IPS-18a (cell line): ENCODE results near the gene GAS7.
"Not testable (repeated sequence)": the region's sequence is repeated elsewhere in the genome, so short reads cannot be mapped to it uniquely, and the experiment has no call there.

Source experiments
- H3K27ac ChIP-seq: one replicate; pipeline ENCODE4 v1.5.1; 2013; ENCODE audit warnings: low read length
- H3K27me3 ChIP-seq: one replicate; pipeline ENCODE4 v1.6.1; 2013; ENCODE audit warnings: mild to moderate bottlenecking, low read length; ENCODE audit not compliant: control insufficient read depth, insufficient read depth
- H3K36me3 ChIP-seq: one replicate; pipeline ENCODE4 v1.6.1; 2013; ENCODE audit warnings: low read depth, low read length; ENCODE audit not compliant: control insufficient read depth
- H3K4me1 ChIP-seq: one replicate; pipeline ENCODE4 v1.6.1; 2013; ENCODE audit warnings: low read depth, low read length; ENCODE audit not compliant: control insufficient read depth
- H3K4me3 ChIP-seq: one replicate; pipeline ENCODE4 v1.5.1; 2013; ENCODE audit warnings: low read length
- H3K9ac ChIP-seq: one replicate; pipeline ENCODE4 v1.6.1; 2013; ENCODE audit warnings: mild to moderate bottlenecking, low read length, moderate library complexity
- H3K9me3 ChIP-seq: one replicate; pipeline ENCODE4 v1.6.1; 2013; ENCODE audit warnings: low read depth, low read length; ENCODE audit not compliant: control insufficient read depth

The GAS7 gene

DNA sequence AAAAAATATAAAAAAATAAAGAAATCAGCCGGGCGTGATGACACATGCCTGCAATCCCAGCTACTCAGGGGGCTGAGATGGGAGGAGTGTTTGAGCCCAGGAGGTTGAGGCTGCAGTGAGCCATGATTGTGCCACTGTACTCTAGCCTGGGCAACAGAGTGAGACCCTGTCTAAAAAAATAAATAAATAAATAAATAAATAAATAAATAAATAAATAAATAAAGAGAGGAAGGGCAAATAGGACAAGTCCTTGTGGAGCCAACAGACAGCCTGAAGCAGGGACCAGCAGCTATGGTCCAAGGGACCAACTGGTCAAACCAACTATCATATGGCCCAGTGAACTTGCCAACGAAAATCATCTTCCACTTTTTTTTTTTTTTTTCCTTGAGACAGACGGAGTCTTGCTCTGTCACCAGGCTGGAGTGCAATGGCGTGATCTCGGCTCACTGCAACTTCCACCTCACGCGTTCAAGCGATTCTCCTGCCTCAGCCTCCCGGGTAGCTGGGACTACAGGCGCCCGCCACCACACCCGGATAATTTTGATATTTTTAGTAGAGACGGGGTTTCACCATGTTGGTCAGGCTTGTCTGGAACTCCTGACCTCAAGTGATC, 181.3 kb downstream of the GAS7 start:
- not testable (repeated sequence) for H3K9ac ChIP-seq, H3K4me3 ChIP-seq, H3K27ac ChIP-seq, H3K9me3 ChIP-seq, H3K4me1 ChIP-seq, H3K36me3 ChIP-seq, H3K27me3 ChIP-seq

DNA sequence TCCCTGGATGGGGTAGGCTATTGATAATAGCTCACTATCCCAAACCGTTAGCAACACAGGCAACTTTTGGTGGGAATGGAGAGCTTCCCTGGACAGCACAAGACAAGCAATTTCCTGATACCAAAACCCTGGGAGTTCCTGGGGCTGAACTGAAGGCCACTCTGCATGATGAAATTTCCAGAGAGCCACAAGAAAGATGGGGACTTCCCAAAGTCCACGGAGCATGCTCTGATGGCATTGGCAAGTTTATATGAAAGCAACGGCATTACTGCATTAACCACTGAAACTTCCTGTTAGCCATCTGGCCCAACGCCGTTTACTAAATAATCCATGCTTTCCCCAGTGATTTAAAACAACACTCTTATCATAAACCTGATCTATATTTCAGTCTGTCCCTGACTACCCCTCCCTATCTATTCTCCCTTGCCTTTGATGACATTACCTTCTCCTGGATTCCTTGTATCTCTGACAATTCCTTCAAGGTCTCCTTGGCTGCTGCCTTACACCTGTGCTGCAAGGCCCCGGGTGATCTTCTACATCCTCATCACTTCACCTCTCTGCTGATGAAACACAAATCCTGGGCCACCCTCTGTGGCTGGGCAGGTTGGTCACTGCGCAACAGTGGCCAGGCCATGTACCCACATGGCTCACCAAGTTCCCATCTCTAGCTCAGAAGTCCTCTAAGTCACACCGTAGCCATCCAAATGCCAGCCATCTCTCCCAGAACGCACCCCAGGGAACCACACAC, 184.9 kb downstream of the GAS7 start:
- H3K27ac ChIP-seq = no peak overlapping the region
- no peaks in the 10 kb centered on the region for H3K36me3 ChIP-seq
- H3K27me3 ChIP-seq = no peaks in the 10 kb centered on the region
- no peak overlapping the region for H3K9ac ChIP-seq
- H3K4me1 ChIP-seq = peaks cover 3% of the 10 kb centered on the region
- no peak overlapping the region for H3K4me3 ChIP-seq
- H3K9me3 ChIP-seq = no peaks in the 10 kb centered on the region

DNA sequence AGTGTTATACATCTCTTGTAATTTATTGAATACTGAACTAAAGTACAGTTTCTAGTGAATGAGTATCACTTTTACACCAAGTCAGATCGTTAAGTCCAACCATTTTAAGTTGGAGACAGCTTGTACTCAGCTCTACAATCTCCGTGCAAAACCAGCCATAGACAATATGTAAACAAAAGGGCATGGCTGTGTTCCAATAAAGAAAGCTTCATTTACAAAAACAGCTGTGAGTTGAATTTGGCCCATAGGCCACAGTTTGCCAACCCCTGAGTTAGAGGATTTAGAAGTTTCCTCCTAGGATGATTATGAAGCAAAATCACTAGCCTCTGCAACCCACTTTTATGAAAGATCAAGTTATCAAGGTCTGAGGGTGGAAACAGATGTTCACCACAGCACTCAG, 187.7 kb downstream of the GAS7 start:
- no peaks in the 10 kb centered on the region for H3K4me1 ChIP-seq
- H3K36me3 ChIP-seq = no peaks in the 10 kb centered on the region
- H3K4me3 ChIP-seq = no peak overlapping the region
- H3K9me3 ChIP-seq = no peaks in the 10 kb centered on the region
- no peak overlapping the region for H3K9ac ChIP-seq
- no peaks in the 10 kb centered on the region for H3K27me3 ChIP-seq
- no peak overlapping the region for H3K27ac ChIP-seq

DNA sequence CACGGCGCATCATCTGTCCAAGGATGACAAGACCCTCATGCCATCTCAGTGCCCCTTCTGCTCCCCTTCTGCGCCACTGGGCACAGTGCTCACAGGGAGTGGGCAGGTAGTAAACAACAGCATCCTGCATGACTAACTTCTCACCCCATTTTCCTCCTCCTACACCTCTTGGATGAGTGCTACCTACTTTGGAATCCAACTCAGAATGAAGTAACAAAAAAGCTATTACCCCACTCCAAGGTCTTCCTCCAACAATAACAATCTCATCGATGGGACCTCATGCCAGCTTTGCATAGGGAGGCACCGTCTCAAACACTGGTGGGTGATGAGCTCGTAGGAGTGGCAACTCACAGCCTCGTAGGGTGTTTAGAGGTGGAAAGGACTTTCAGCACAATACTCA, 194.7 kb downstream of the GAS7 start:
- Histone ChIP-seq H3K9ac (no peak overlapping the region), H3K36me3 (no peaks in the 10 kb centered on the region), H3K4me3 (no peak overlapping the region), H3K9me3 (no peaks in the 10 kb centered on the region), H3K27me3 (no peaks in the 10 kb centered on the region), H3K27ac (no peak overlapping the region), H3K4me1 (no peaks in the 10 kb centered on the region)

DNA sequence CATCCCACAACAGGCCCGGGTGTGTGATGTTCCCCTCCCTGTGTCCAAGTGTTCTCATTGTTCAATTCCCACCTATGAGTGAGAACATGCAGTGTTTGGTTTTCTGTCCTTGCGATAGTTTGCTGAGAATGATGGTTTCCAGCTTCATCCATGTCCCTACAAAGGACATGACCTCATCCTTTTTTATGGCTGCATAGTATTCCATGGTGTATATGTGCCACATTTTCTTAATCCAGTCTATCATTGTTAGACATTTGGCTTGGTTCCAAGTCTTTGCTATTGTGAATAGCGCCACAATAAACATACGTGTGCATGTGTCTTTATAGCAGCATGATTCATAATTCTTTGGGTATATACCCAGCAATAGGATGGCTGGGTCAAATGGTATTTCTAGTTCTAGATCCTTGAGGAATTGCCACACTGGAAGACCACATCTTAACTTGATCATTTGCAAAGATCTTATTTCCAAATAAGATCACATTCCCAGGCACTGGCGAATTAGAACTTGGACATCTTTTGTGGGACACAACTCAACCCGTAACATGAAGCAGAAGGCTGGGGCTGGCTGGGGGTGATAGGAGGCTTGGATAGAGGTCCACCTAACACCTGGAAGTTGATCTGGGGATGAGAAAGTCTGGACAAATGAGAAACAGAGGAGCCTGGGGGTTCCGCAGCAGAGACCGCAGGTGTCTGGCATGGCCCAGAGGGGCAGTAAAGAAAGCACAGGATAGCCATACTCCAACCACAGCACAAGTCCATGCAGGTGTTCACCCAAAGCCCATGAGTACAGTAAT, 195.6 kb downstream of the GAS7 start:
- not testable (repeated sequence) for H3K36me3 ChIP-seq, H3K27me3 ChIP-seq, H3K9me3 ChIP-seq, H3K4me1 ChIP-seq, H3K9ac ChIP-seq, H3K4me3 ChIP-seq, H3K27ac ChIP-seq

DNA sequence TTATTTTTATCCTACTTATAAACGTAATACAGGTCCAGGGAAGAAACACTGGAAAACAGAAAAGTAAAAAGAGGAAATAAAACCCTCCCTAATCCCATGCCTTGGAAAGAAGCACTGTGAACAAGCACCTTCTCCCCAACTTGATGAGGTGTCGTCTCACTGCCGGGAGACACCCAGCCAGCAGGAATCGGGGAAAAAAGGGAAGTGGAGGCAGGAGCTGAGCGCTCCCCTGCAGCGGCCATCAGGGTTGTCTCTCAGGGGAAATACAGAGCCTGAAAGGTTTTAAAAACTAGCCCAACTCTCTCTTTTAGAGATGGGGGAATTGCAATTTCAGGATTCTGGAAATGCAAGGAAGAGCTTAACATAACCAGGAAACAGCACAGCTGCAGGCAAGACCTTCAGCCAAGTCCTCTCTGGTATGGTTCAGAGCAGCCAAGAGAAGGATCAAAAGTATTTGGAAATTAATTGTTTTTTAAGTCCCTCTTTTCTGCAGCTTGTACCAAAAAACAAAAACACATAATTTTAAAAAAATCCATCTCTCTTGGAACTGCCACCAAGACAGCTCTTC, 197.0 kb downstream of the GAS7 start:
- Histone ChIP-seq H3K9ac (no peak overlapping the region), H3K36me3 (no peaks in the 10 kb centered on the region), H3K4me3 (no peak overlapping the region), H3K27me3 (no peaks in the 10 kb centered on the region), H3K27ac (no peak overlapping the region), H3K4me1 (no peaks in the 10 kb centered on the region), H3K9me3 (no peaks in the 10 kb centered on the region)

DNA sequence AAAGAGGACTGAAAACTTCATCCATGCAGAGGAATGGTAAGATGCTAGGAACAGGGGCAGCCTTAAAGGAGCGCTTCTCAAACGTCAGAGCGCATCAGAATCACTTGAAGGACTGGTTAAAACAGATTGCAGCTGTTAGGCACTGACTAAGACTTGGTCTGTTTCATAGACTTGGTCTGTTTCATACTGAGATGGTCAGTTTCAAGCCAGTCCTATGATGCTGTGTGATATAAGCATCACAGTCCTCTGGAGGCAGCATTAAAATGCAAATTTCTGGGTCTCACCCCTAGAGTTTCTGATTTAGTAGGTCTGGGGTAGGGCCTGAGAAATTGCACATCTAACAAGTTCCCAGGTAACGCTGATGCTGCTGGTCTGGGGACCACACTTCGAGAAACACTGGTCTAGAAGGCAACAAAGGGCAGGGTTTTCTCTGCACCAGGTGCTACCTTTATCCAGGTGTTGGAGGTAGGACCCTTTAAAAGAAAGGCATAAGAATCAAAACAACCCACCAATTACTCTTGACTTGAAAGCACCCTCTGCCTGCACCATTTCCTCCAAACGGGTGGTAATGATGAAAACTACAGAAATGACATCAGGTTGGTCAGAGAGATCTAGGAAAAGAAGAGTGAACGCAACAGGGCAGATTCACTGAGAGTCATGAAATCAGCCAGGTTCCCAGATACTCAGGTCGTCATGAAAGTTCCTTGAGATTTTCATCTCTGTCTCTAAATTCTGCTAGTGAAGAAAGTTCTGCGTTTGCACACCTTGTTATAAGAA, 198.3 kb downstream of the GAS7 start:
- Histone ChIP-seq H3K36me3 (no peaks in the 10 kb centered on the region), H3K9ac (no peak overlapping the region), H3K27ac (no peak overlapping the region)

DNA sequence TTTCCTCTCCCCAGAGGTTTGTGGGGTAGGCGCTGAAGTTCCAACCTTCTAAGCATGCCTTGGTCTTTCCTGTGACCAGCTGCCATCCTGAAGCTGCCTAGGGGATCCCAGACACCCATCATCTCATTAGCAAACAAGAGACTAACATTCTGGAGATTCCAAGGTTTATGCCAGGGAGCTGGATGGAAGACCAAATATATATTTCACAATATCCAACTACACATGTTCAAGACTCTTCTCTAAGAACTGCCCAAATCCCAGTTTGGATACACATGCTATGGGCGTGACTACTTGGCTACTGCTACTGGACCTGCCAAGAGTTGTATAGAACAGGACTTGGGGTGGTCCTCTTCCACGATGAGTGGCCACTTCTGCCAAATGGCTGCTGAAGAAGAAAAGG, 200.3 kb downstream of the GAS7 start:
- no peak overlapping the region for H3K27ac ChIP-seq
- no peaks in the 10 kb centered on the region for H3K9me3 ChIP-seq
- H3K36me3 ChIP-seq = no peaks in the 10 kb centered on the region
- H3K27me3 ChIP-seq = no peaks in the 10 kb centered on the region
- H3K9ac ChIP-seq = no peak overlapping the region
- no peaks in the 10 kb centered on the region for H3K4me1 ChIP-seq
- no peak overlapping the region for H3K4me3 ChIP-seq

More for the DNA sequence above, 198.3 kb downstream of the GAS7 start:
- Histone ChIP-seq H3K27me3 (no peaks in the 10 kb centered on the region), H3K4me1 (no peaks in the 10 kb centered on the region), H3K4me3 (no peak overlapping the region), H3K9me3 (no peaks in the 10 kb centered on the region)

DNA sequence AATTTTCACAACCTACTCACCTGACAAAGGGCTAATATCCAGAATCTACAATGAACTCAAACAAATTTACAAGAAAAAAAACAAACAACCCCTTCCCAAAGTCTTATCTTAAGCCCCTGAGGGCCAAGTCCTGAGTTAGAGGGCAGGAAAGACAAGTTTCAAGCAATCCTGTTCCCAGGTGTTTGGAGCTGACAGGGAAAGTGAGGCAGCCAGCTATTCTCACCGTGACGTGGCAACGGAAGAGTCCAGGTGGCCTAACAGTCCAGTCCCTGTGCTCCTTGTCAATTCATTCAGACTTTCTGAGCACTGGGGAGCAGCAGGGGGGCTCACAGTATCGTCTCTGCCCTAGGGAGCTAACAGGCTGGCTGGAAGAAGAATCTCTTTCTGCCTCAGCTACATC, 203.6 kb downstream of the GAS7 start:
- no peak overlapping the region for H3K4me3 ChIP-seq
- no peaks in the 10 kb centered on the region for H3K4me1 ChIP-seq
- no peaks in the 10 kb centered on the region for H3K36me3 ChIP-seq
- H3K27me3 ChIP-seq = no peaks in the 10 kb centered on the region
- no peak overlapping the region for H3K27ac ChIP-seq
- H3K9me3 ChIP-seq = no peaks in the 10 kb centered on the region
- no peak overlapping the region for H3K9ac ChIP-seq

DNA sequence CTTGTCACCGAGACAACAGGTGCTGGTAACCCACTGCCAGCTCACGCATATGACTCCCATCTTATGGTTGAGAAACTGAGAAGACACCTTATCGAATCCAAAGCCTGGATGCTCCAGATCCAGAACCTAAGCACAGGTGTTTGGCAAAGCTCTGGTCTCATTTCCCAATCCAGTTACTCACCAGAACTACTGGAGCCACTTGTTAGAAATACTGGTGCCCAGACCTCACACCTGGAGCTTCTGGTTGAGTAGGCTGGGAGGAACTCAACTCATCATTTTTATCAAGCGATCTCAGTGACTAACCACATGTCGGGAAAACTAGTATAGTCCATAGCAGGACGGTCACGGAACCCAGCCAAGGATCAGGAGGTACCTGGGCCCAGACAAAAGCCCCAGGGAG, 206.6 kb downstream of the GAS7 start:
- no peaks in the 10 kb centered on the region for H3K27me3 ChIP-seq
- H3K9ac ChIP-seq = no peak overlapping the region
- no peaks in the 10 kb centered on the region for H3K9me3 ChIP-seq
- no peaks in the 10 kb centered on the region for H3K4me1 ChIP-seq
- no peak overlapping the region for H3K4me3 ChIP-seq
- no peak overlapping the region for H3K27ac ChIP-seq
- no peaks in the 10 kb centered on the region for H3K36me3 ChIP-seq

DNA sequence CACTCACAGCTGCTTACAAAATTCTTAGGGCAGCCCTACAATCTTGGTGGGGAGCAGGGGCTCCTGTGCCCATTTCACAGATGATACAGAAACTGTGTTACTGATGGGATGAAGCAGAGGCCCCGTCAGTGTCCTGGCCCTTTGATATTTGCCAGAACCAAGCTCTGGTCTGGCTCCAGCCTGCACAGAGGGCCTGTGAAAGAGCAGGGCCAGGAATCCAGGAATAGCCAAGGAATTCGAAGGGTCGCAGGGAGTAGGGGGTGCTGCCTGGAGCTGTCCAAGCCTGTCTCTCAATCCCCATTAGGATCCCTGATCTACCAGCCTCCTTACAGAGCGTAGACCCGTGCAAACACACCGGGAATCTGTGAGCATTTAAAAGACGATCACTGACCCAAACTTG, 207.1 kb downstream of the GAS7 start:
- Histone ChIP-seq H3K9me3 (no peaks in the 10 kb centered on the region), H3K27me3 (no peaks in the 10 kb centered on the region), H3K9ac (no peak overlapping the region), H3K27ac (no peak overlapping the region), H3K4me1 (no peaks in the 10 kb centered on the region), H3K4me3 (no peak overlapping the region), H3K36me3 (no peaks in the 10 kb centered on the region)
